Fibroblast of lung (primary cell): ENCODE measurements around the gene HMOX1. TPM values are rescaled to one million over a fixed set of nuclear protein-coding genes. Genes with fewer than 3 reads are reported as not detected.

ENCODE experiments used
- DNase-seq, 2 donors: peaks; one replicate each; pipeline versions ENCODE4 v3.0.0 to v3.0.0-alpha.2; 2010; ENCODE audit warnings: low read depth in 2 of 2
- H2AFZ ChIP-seq: 2 replicates; pipeline ENCODE4 v1.5.1; 2012; ENCODE audit warnings: low read length, control low read depth, inconsistent platforms
- H3K27ac ChIP-seq: 2 replicates; pipeline ENCODE4 v1.5.1; 2011; ENCODE audit warnings: low read length, control low read depth; ENCODE audit not compliant: insufficient read depth
- H3K27me3 ChIP-seq: 2 replicates; pipeline ENCODE4 v1.5.1; 2011; ENCODE audit warnings: mild to moderate bottlenecking, low read length; ENCODE audit not compliant: control insufficient read depth, insufficient read depth
- H3K36me3 ChIP-seq: 2 replicates; pipeline ENCODE4 v1.5.1; 2011; ENCODE audit warnings: low read length; ENCODE audit not compliant: control insufficient read depth, insufficient read depth
- H3K4me1 ChIP-seq: 2 replicates; pipeline ENCODE4 v1.5.1; 2011; ENCODE audit warnings: low read length; ENCODE audit not compliant: control insufficient read depth, insufficient read depth; ENCODE audit errors: extremely low read depth
- H3K4me2 ChIP-seq: 2 replicates; pipeline ENCODE4 v1.5.1; 2011; ENCODE audit warnings: low read length, control low read depth; ENCODE audit not compliant: insufficient read depth; ENCODE audit errors: extremely low read depth
- H3K4me3 ChIP-seq, 4 experiments: fragments of 200-600 bp in 1 of 4; sonication (generic) in 1 of 4; replicated peaks in 1 of 4; 2 replicates each; pipeline ENCODE4 v1.5.1; 2011 to 2016; ENCODE audit warnings: low read length in 4 of 4, low read depth in 3 of 4, mild to moderate bottlenecking in 3 of 4, control low read depth in 2 of 4, inconsistent platforms in 1 of 4, mixed read lengths in 1 of 4; ENCODE audit not compliant: insufficient read depth in 1 of 4; ENCODE audit errors: control extremely low read depth in 1 of 4
- H3K79me2 ChIP-seq: 2 replicates; pipeline ENCODE4 v1.5.1; 2012; ENCODE audit warnings: mild to moderate bottlenecking, low read length, inconsistent platforms; ENCODE audit not compliant: control insufficient read depth, insufficient read depth
- H3K9ac ChIP-seq: 2 replicates; pipeline ENCODE4 v1.5.1; 2011; ENCODE audit warnings: mild to moderate bottlenecking, low read length, control low read depth; ENCODE audit not compliant: insufficient read depth
- H3K9me3 ChIP-seq: 2 replicates; pipeline ENCODE4 v1.5.1; 2012; ENCODE audit warnings: low read depth, low read length; ENCODE audit not compliant: control insufficient read depth, insufficient read depth
- H4K20me1 ChIP-seq: 2 replicates; pipeline ENCODE4 v1.5.1; 2011; ENCODE audit warnings: low read length; ENCODE audit not compliant: control insufficient read depth, insufficient read depth; ENCODE audit errors: extremely low read depth
- EZH2 ChIP-seq: IDR thresholded peaks from 2 replicates; pipeline ENCODE4 v1.5.1; 2012; ENCODE audit warnings: low read length, control low read depth, mild to moderate bottlenecking; ENCODE audit errors: missing control alignments
- polyA plus RNA-seq, 2 donors: library from polyadenylated mRNA; depleted of rRNA in 1 of 2; stranded (reverse) in 1 of 2; unstranded in 1 of 2; fragments of >200 nt; gene quantifications; 2 replicates each; pipeline ENCODE4 v1.2.1, GENCODE V29; 2011 to 2012; ENCODE audit warnings: missing spikeins in 1 of 2
- total RNA-seq: library from RNA; depleted of rRNA; stranded (reverse); fragments of >200 nt; gene quantifications from 2 replicates; pipeline ENCODE4 v1.2.1, GENCODE V29; 2014
- TF ChIP-seq, protein P1 (sequence below), 2 donors: IDR thresholded peaks in 1 of 2; conservative IDR thresholded peaks in 1 of 2; 1 replicate in 1 of 2; 2 replicates in 1 of 2; pipeline ENCODE4 v1.5.1; 2011 to 2012; ENCODE audit warnings: low read length in 2 of 2, control low read depth in 1 of 2, inconsistent platforms in 1 of 2, low read depth in 1 of 2, mild to moderate bottlenecking in 1 of 2

The HMOX1 gene
- total and polyA plus RNA-seq, 2 donors (not counting 1 experiment from before 2014, with no cell fraction given) = 58.9 to 243 TPM

GRCh38 chr22:35386670-35387288 is 5.9 kb downstream of the HMOX1 start:
- peaks cover 6% of the 10 kb centered on the region for H3K79me2 ChIP-seq
- no peak for TF ChIP-seq EZH2
- TF ChIP-seq, protein P1, sequence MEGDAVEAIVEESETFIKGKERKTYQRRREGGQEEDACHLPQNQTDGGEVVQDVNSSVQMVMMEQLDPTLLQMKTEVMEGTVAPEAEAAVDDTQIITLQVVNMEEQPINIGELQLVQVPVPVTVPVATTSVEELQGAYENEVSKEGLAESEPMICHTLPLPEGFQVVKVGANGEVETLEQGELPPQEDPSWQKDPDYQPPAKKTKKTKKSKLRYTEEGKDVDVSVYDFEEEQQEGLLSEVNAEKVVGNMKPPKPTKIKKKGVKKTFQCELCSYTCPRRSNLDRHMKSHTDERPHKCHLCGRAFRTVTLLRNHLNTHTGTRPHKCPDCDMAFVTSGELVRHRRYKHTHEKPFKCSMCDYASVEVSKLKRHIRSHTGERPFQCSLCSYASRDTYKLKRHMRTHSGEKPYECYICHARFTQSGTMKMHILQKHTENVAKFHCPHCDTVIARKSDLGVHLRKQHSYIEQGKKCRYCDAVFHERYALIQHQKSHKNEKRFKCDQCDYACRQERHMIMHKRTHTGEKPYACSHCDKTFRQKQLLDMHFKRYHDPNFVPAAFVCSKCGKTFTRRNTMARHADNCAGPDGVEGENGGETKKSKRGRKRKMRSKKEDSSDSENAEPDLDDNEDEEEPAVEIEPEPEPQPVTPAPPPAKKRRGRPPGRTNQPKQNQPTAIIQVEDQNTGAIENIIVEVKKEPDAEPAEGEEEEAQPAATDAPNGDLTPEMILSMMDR (conservative IDR thresholded peaks at IDR 0.05 in 1 of 2, IDR thresholded peaks at IDR 0.05 in 1 of 2; ENCODE audit: low read depth in 1 of 2, low read length in 2 of 2) = no peak
- no peak for DNase-seq

DNA sequence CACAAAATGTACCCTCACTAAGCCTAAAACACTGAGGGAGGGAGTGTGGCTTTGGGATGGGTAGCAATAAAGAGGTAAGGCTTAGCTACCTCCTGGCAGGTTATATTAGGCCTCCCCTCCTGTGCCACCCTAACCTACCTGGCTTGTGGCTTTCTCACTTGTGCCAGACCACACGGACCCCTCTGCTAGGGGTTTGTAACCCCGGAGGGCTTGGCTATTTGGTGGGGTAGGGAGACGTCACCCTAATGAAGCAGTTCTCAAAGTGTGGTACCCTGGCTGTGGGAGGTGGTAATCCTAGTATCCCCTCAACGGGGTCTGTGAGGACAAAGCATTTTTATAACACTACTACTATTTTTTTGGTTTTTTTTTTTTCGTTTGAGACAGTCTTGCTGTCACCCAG is 10.0 kb downstream of the HMOX1 start:
- no peaks in the 10 kb centered on the region for H3K79me2 ChIP-seq
- no peak overlapping the region for H2AFZ ChIP-seq
- no peaks in the 10 kb centered on the region for H3K27me3 ChIP-seq
- no peak for DNase-seq
- H3K27ac ChIP-seq = no peak overlapping the region
- H3K4me1 ChIP-seq = no peaks in the 10 kb centered on the region
- H4K20me1 ChIP-seq = no peaks in the 10 kb centered on the region
- H3K9ac ChIP-seq = no peak overlapping the region
- no peak overlapping the region for H3K4me3 ChIP-seq
- no peaks in the 10 kb centered on the region for H3K9me3 ChIP-seq
- TF ChIP-seq, protein P1 (conservative IDR thresholded peaks at IDR 0.05 in 1 of 2, IDR thresholded peaks at IDR 0.05 in 1 of 2; ENCODE audit: low read depth in 1 of 2, low read length in 2 of 2) = no peak
- TF ChIP-seq EZH2 = no peak
- H3K4me2 ChIP-seq = no peak overlapping the region
- H3K36me3 ChIP-seq = peaks cover 34% of the 10 kb centered on the region

More at GRCh38 chr22:35386670-35387288, 5.9 kb downstream of the HMOX1 start:
- no peak overlapping the region for H3K27ac ChIP-seq
- no peaks in the 10 kb centered on the region for H4K20me1 ChIP-seq
- no peak overlapping the region for H3K4me3 ChIP-seq
- no peak overlapping the region for H3K4me2 ChIP-seq
- H3K9ac ChIP-seq = no peak overlapping the region
- peaks cover 30% of the 10 kb centered on the region for H3K36me3 ChIP-seq
- H2AFZ ChIP-seq = no peak overlapping the region
- H3K9me3 ChIP-seq = no peaks in the 10 kb centered on the region
- H3K27me3 ChIP-seq = no peaks in the 10 kb centered on the region
- no peaks in the 10 kb centered on the region for H3K4me1 ChIP-seq

GRCh38 chr22:35392357-35392756 is 11.5 kb downstream of the HMOX1 start:
- H3K9ac ChIP-seq = no peak overlapping the region
- no peak overlapping the region for H3K4me2 ChIP-seq
- no peak overlapping the region for H2AFZ ChIP-seq
- no peaks in the 10 kb centered on the region for H3K27me3 ChIP-seq
- H4K20me1 ChIP-seq = no peaks in the 10 kb centered on the region
- peaks cover 25% of the 10 kb centered on the region for H3K36me3 ChIP-seq
- H3K79me2 ChIP-seq = no peaks in the 10 kb centered on the region
- no peak for DNase-seq
- no peak overlapping the region for H3K4me3 ChIP-seq
- no peak for TF ChIP-seq EZH2
- TF ChIP-seq, protein P1 (conservative IDR thresholded peaks at IDR 0.05 in 1 of 2, IDR thresholded peaks at IDR 0.05 in 1 of 2; ENCODE audit: low read depth in 1 of 2, low read length in 2 of 2) = no peak
- no peak overlapping the region for H3K27ac ChIP-seq
- no peaks in the 10 kb centered on the region for H3K9me3 ChIP-seq
- H3K4me1 ChIP-seq = no peaks in the 10 kb centered on the region
